Dedifferentiated amniotic fluid mesenchymal stem cell (primary cell): Measurements from ENCODE around the gene ARTN.

Source experiments
- DNase-seq: peaks from one replicate; pipeline ENCODE4 v3.0.0-alpha.2; 2016; ENCODE audit errors: extremely low spot score

The ARTN gene

GRCh38 chr1:43986712-43987111 lies 53.1 kb downstream of the ARTN start:
- no peak for DNase-seq
